Tibial nerve (tissue), 4 donors: ENCODE data around the gene SCN3A. TPM values are rescaled to one million over a fixed set of nuclear protein-coding genes. Genes with fewer than 3 reads are reported as not detected.

ENCODE experiments used
- DNase-seq, 2 donors: peaks; one replicate each; pipeline ENCODE4 v3.0.0-alpha.2; 2019; ENCODE audit warnings: low spot score in 2 of 2
- H3K27ac ChIP-seq, 4 donors: fragments of 200-600 bp; sonication (generic) in 3 of 4; one replicate each; pipeline ENCODE4 v1.5.1; 2017 to 2019; ENCODE audit warnings: mild to moderate bottlenecking in 1 of 4
- H3K27me3 ChIP-seq, 2 donors: fragments of 200-600 bp; sonication (generic) in 1 of 2; one replicate each; pipeline versions ENCODE4 v1.5.1 to v1.6.0; 2017 to 2019
- H3K36me3 ChIP-seq, 3 donors: fragments of 200-600 bp; sonication (generic); one replicate each; pipeline ENCODE4 v1.5.1; 2018 to 2019
- H3K4me1 ChIP-seq, 4 donors: fragments of 200-600 bp; sonication (generic) in 3 of 4; one replicate each; pipeline ENCODE4 v1.5.1; 2017 to 2019
- H3K4me3 ChIP-seq, 4 donors: fragments of 200-600 bp; sonication (generic) in 3 of 4; one replicate each; pipeline ENCODE4 v1.5.1; 2017 to 2019; ENCODE audit warnings: mild to moderate bottlenecking in 1 of 4, moderate library complexity in 1 of 4
- H3K9me3 ChIP-seq, 4 donors: fragments of 200-600 bp; sonication (generic) in 3 of 4; one replicate each; pipeline ENCODE4 v1.5.1; 2017 to 2019
- EP300 ChIP-seq, 2 donors: sonication (generic); formaldehyde crosslinking; IDR thresholded peaks; one replicate each; pipeline ENCODE4 v1.6.1; 2017; ENCODE audit warnings: antibody characterized with exemption in 2 of 2, mild to moderate bottlenecking in 1 of 2
- POLR2A ChIP-seq, 2 donors: fragments of 450-650 bp; IDR thresholded peaks; one replicate each; pipeline ENCODE4 v1.6.1; 2017; ENCODE audit warnings: antibody characterized with exemption in 2 of 2, mild to moderate bottlenecking in 2 of 2, moderate library complexity in 2 of 2
- WGBS, 2 donors: methylation state at CpG; one replicate each; pipeline ENCODE4 v1.1.5; 2018; 5-methylcytosine and 5-hydroxymethylcytosine counted together
- total RNA-seq, 4 donors: library from RNA; depleted of rRNA; stranded (reverse); fragments of >200 nt; gene quantifications; one replicate each; pipeline ENCODE4 v1.1.0, GENCODE V29; 2016
- TF ChIP-seq, protein P1 (sequence below), 5 experiments: fragments of 200-600 bp in 3 of 5; fragments of 450-650 bp in 2 of 5; sonication (generic) in 3 of 5; IDR thresholded peaks; one replicate each; pipeline ENCODE4 v1.5.1; 2016 to 2019; ENCODE audit warnings: antibody characterized with exemption in 5 of 5, mild to moderate bottlenecking in 3 of 5, moderate library complexity in 2 of 5

The SCN3A gene
- total RNA-seq, 4 donors from 2014 or later, result 1.8 to 4.2 (median 2.7) TPM

DNA sequence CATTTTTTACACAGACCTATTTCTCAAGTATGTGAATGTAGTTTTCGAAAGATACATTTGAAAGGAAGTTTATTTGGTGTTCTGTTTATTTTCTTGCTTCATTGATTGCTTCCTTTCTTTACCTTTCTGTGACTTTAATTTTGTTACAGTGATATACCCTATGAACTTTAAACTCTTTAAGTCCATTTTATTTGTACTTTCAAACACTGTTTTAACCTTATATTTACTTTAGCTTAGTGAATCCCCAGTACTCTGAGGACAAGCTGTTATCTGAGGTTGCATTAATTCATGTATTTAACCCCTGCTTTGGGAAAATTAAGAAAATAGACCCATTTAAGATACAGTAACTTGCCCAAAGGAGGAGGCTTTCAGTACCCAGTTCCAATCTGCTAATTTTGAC, 93.5 kb downstream of the SCN3A start:
- 89 to 92% methylated on average over 1 of the region's 1 CpG for WGBS, 2 donors

DNA sequence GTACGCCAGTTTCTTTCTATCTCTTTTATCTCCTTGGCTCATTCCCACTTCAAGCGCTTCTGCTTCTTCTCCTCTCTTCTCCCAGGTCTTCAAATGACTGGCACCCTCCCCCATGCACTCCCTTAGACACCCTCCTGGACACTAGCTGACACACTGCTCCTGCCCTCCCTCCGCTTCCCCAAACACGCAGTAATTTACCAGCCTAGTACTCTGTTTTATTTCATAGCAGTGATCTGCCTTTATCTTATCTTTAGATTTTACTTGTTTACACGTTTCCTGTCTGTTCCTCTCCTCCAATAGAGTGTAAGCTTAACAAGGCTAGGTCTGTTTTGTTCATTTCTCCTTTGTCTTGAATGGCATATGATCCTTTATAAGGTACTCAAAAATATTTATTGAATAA, 93.9 kb downstream of the SCN3A start:
- TF ChIP-seq EP300 (IDR thresholded peaks at IDR 0.05), result no peak
- TF ChIP-seq POLR2A (IDR thresholded peaks at IDR 0.05), result no peak
- Histone ChIP-seq H3K4me1 (no peaks in the 10 kb centered on the region), H3K36me3 (no peaks in the 10 kb centered on the region), H3K27me3 (no peaks in the 10 kb centered on the region), H3K27ac (no peak overlapping the region), H3K4me3 (no peak overlapping the region), H3K9me3 (no peaks in the 10 kb centered on the region)
- 74 to 76% methylated on average over 5 of the region's 5 CpGs for WGBS, 2 donors
- no peak for DNase-seq

More for the DNA sequence above, 93.5 kb downstream of the SCN3A start:
- no peak overlapping the region for H3K4me3 ChIP-seq
- no peaks in the 10 kb centered on the region for H3K9me3 ChIP-seq
- no peak for DNase-seq
- no peaks in the 10 kb centered on the region for H3K36me3 ChIP-seq
- H3K4me1 ChIP-seq, result no peaks in the 10 kb centered on the region
- no peaks in the 10 kb centered on the region for H3K27me3 ChIP-seq
- no peak overlapping the region for H3K27ac ChIP-seq
- TF ChIP-seq POLR2A (IDR thresholded peaks at IDR 0.05) (no peak), EP300 (IDR thresholded peaks at IDR 0.05) (no peak)
- TF ChIP-seq, protein P1, sequence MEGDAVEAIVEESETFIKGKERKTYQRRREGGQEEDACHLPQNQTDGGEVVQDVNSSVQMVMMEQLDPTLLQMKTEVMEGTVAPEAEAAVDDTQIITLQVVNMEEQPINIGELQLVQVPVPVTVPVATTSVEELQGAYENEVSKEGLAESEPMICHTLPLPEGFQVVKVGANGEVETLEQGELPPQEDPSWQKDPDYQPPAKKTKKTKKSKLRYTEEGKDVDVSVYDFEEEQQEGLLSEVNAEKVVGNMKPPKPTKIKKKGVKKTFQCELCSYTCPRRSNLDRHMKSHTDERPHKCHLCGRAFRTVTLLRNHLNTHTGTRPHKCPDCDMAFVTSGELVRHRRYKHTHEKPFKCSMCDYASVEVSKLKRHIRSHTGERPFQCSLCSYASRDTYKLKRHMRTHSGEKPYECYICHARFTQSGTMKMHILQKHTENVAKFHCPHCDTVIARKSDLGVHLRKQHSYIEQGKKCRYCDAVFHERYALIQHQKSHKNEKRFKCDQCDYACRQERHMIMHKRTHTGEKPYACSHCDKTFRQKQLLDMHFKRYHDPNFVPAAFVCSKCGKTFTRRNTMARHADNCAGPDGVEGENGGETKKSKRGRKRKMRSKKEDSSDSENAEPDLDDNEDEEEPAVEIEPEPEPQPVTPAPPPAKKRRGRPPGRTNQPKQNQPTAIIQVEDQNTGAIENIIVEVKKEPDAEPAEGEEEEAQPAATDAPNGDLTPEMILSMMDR (IDR thresholded peaks at IDR 0.05), result no peak

DNA sequence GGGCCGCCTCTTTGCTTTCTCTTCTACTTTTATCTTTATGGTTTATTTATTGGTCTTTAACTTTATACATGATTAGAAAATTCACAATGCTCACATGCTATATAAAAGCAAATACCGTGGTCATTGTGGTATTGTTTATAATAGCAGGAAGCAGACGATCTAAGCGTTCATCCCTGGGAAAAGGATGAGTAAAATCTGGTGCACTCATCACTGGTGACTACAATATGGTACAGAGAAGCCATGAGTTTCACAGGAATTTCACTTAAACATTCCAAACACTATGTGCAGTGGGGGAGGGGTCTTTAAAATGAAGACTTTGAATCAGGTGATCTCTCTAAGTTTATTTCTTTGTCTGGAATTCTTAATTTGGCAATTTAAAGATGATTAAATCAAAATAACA, 97.9 kb downstream of the SCN3A start:
- H3K9me3 ChIP-seq, result no peaks in the 10 kb centered on the region
- H3K4me3 ChIP-seq, result no peak overlapping the region
- no peaks in the 10 kb centered on the region for H3K27me3 ChIP-seq
- no peak for DNase-seq
- no peaks in the 10 kb centered on the region for H3K36me3 ChIP-seq
- no peaks in the 10 kb centered on the region for H3K4me1 ChIP-seq
- TF ChIP-seq EP300 (IDR thresholded peaks at IDR 0.05) (no peak), POLR2A (IDR thresholded peaks at IDR 0.05) (no peak)
- TF ChIP-seq, protein P1 (IDR thresholded peaks at IDR 0.05), result no peak
- 62 to 63% methylated on average over 4 of the region's 4 CpGs for WGBS, 2 donors
- H3K27ac ChIP-seq, result no peak overlapping the region

DNA sequence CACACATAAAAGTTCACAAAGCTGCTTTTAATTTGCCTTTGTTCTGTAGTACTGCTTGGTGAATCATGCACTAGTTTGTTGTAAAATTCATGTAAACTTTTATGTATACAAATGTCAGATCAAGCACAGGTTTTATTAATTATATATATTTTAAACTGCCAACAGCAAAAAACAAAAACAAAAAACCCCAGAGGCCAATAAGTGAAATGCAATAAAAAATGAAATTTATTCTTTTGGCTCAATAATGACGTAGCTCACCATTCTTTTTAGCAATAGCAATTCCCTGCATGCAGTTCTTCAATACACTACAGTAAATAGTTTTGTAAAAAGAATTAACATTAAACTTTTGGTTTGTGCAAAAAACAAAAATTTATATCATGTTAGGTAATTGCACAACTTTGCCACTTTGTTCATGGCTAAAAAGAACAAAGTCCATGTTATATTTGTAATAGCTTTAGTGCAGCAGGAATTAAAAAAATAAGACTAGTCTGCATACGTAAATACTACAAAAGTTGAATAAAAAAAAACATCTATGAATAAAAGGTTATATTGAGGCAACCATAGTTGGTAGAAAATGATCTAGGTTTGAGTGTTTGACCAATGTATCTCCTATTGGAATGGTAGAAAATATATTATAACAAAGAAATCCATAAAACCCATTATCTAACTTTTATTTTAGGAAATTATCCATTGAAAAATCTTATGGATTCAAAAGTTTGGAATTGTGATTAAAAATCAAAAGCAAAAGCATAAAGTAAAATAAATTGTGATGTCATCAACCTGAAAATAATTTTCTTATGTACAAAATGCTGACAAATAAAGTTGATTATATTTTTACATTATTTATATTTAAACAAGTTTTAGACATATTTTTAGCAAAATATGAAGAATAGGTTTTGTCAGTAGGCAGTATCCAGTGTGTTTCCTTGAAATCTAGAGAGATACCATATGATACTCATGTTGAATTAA, 115.6 kb downstream of the SCN3A start:
- WGBS, 2 donors, result 61 to 66% methylated on average over 2 of the region's 2 CpGs
- H3K27ac ChIP-seq, result no peak overlapping the region
- no peak overlapping the region for H3K4me3 ChIP-seq

DNA sequence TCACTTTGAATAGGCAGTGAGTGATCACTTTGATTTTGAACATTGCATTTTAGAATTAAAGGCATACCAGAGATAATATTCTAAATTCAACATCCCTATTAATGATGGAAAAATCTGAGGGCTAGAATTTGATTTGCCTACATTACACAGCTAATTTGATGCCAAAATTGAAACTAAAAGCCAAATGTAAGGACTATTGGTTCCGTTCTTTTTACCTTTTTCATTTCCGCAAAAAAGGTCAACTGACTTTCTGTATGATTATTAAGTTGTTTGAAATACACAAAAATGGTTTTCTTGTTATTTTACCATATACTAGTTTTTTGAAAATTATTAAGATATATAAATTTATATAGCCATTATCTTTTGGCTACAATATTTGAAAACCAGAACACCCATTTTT, 117.5 kb downstream of the SCN3A start:
- H3K27ac ChIP-seq, result no peak overlapping the region
- DNase-seq, result no peak
- H3K4me1 ChIP-seq, result no peaks in the 10 kb centered on the region
- 94 to 98% methylated on average over 2 of the region's 2 CpGs for WGBS, 2 donors
- no peak overlapping the region for H3K4me3 ChIP-seq
- TF ChIP-seq POLR2A (IDR thresholded peaks at IDR 0.05) (no peak), EP300 (IDR thresholded peaks at IDR 0.05) (no peak)
- TF ChIP-seq, protein P1 (IDR thresholded peaks at IDR 0.05), result no peak
- H3K36me3 ChIP-seq, result no peaks in the 10 kb centered on the region
- no peaks in the 10 kb centered on the region for H3K27me3 ChIP-seq
- H3K9me3 ChIP-seq, result peaks cover 0 to 23% (median 0%) of the 10 kb centered on the region in 4 donors

More for the DNA sequence above, 115.6 kb downstream of the SCN3A start:
- H3K27me3 ChIP-seq, result no peaks in the 10 kb centered on the region
- peaks cover 0 to 7% (median 0%) of the 10 kb centered on the region in 4 donors for H3K9me3 ChIP-seq
- TF ChIP-seq, protein P1 (IDR thresholded peaks at IDR 0.05), result no peak
- no peak for TF ChIP-seq EP300 (IDR thresholded peaks at IDR 0.05)
- TF ChIP-seq POLR2A (IDR thresholded peaks at IDR 0.05), result no peak
- H3K4me1 ChIP-seq, result no peaks in the 10 kb centered on the region
- no peaks in the 10 kb centered on the region for H3K36me3 ChIP-seq
- DNase-seq, result no peak
